ENCODE data around the gene MBD2.
"Not testable (repeated sequence)": the region's sequence is repeated elsewhere in the genome, so short reads cannot be mapped to it uniquely, and the experiment has no call there.

Gene MBD2

GRCh38 chr18:54233747-54234146, 9.3 kb upstream of the MBD2 start:
- DNase-seq: no peak

- no peak for DNase-seq
Measured at GRCh38 chr18:54233228-54233625, 8.8 kb upstream of the MBD2 start.

GRCh38 chr18:54232485-54233227, 8.2 kb upstream of the MBD2 start:
- no peak for DNase-seq

GRCh38 chr18:54229421-54230059, 5.1 kb upstream of the MBD2 start:
- no peak for DNase-seq

GRCh38 chr18:54228364-54228763, 3.9 kb upstream of the MBD2 start:
- DNase-seq: no peak

- DNase-seq: peak; percentile 77
Measured at GRCh38 chr18:54223568-54224241, 764 bp downstream of the MBD2 start.

- no peak for DNase-seq
Measured at GRCh38 chr18:54222922-54223567, 1.4 kb downstream of the MBD2 start.

- DNase-seq: no peak
Measured at GRCh38 chr18:54220406-54220805, 4.1 kb downstream of the MBD2 start.

GRCh38 chr18:54218803-54219202, 5.7 kb downstream of the MBD2 start:
- not testable (repeated sequence) for DNase-seq

- no peak for DNase-seq
Measured at GRCh38 chr18:54218299-54218698, 6.2 kb downstream of the MBD2 start.

- DNase-seq: no peak
Measured at GRCh38 chr18:54217624-54218023, 6.8 kb downstream of the MBD2 start.

GRCh38 chr18:54215069-54215468, 9.4 kb downstream of the MBD2 start:
- DNase-seq: no peak

- no peak for DNase-seq
Measured at GRCh38 chr18:54210463-54210862, 14.0 kb downstream of the MBD2 start.

- no peak for DNase-seq
Measured at GRCh38 chr18:54209471-54210180, 14.8 kb downstream of the MBD2 start.

GRCh38 chr18:54206447-54206846, 18.0 kb downstream of the MBD2 start:
- no peak for DNase-seq

GRCh38 chr18:54205959-54206358, 18.5 kb downstream of the MBD2 start:
- no peak for DNase-seq

- not testable (repeated sequence) for DNase-seq
Measured at GRCh38 chr18:54205448-54205847, 19.0 kb downstream of the MBD2 start.

GRCh38 chr18:54204883-54205282, 19.6 kb downstream of the MBD2 start:
- DNase-seq: no peak

GRCh38 chr18:54203914-54204313, 20.6 kb downstream of the MBD2 start:
- no peak for DNase-seq

- DNase-seq: no peak
Measured at GRCh38 chr18:54202851-54203250, 21.6 kb downstream of the MBD2 start.

- DNase-seq: no peak
Measured at GRCh38 chr18:54197747-54198411, 26.6 kb downstream of the MBD2 start.

GRCh38 chr18:54193786-54194185, 30.7 kb downstream of the MBD2 start:
- no peak for DNase-seq

All from activated CD8-positive, alpha-beta memory T cell treated with anti-CD3 and anti-CD28 coated beads for 24 hours (primary cell).